K562 (cell line): ENCODE data around the gene CTBP2. TPM values are rescaled to one million over a fixed set of nuclear protein-coding genes. Genes with fewer than 3 reads are reported as not detected.

Experiments used
- ATAC-seq: fragments of 200-7000 bp; cut with Tn5 transposase; 3 replicates; pipeline ENCODE4 v1.9.1; 2020; ENCODE audit warnings: moderate library complexity
- BruUV-seq: library from RNA; stranded (reverse); fragments of 400-500 nt; replicated peaks from 2 replicates; lab custom pipeline; 2021; lab: Mats Ljungman, UMichigan
- CTCF ChIA-PET: fragments of 300-600 bp; formaldehyde crosslinking; extraction: SDS; loops from one replicate; lab custom pipeline; 2021; ENCODE audit warnings: low intra/inter-chr PET ratio; lab: Yijun Ruan, JAX
- POLR2A ChIA-PET: fragments of 300-600, 350-650 bp; sonication (Branson Sonifier 250); formaldehyde crosslinking; extraction: SDS; loops from one replicate; lab custom pipeline; 2021; ENCODE audit warnings: antibody characterized with exemption, inconsistent platforms; lab: Yijun Ruan, JAX
- DNase-seq, 4 experiments: peaks; one replicate each; pipeline versions ENCODE4 v3.0.0 to v3.0.0-alpha.2; 2011 to 2018; ENCODE audit warnings: low spot score in 3 of 4, mixed read lengths in 3 of 4; ENCODE audit errors: extremely low read depth in 1 of 4
- FAIRE-seq: peaks from 2 replicates; lab custom pipeline; 2011; peaks lifted over from hg19 to GRCh38; lab: Jason Lieb, UNC
- H2AFZ ChIP-seq: 2 replicates; pipeline ENCODE4 v1.6.0; 2011; ENCODE audit warnings: low read depth, low read length, control low read depth, inconsistent platforms
- H3K27ac ChIP-seq: fragments of 200-600 bp; 3 replicates; pipeline ENCODE4 v1.8.0; 2011; ENCODE audit warnings: low read depth, mild to moderate bottlenecking, control low read depth, inconsistent platforms, low read length, moderate library complexity, mixed read lengths; ENCODE audit errors: extremely low read depth
- H3K27me3 ChIP-seq, 2 experiments: fragments of 300-600 bp in 1 of 2; 2 replicates in 1 of 2; 3 replicates in 1 of 2; pipeline versions ENCODE4 v1.6.0 to v1.8.0; 2011; ENCODE audit warnings: inconsistent platforms in 2 of 2, low read length in 2 of 2, mild to moderate bottlenecking in 1 of 2, mixed read lengths in 1 of 2, moderate library complexity in 1 of 2; ENCODE audit not compliant: control insufficient read depth in 2 of 2, insufficient read depth in 2 of 2
- H3K36me3 ChIP-seq: fragments of 300-600 bp; 3 replicates; pipeline ENCODE4 v1.8.0; 2011; ENCODE audit warnings: mild to moderate bottlenecking, low read length, inconsistent platforms; ENCODE audit not compliant: control insufficient read depth, insufficient read depth
- H3K4me1 ChIP-seq, 2 experiments: fragments of 200-600 bp in 1 of 2; replicated peaks in 1 of 2; 2 replicates in 1 of 2; 3 replicates in 1 of 2; pipeline versions ENCODE4 v1.5.1 to v1.8.0; 2011; ENCODE audit warnings: inconsistent platforms in 2 of 2, low read length in 2 of 2, mild to moderate bottlenecking in 1 of 2, mixed read lengths in 1 of 2, moderate library complexity in 1 of 2; ENCODE audit not compliant: control insufficient read depth in 2 of 2, insufficient read depth in 2 of 2
- H3K4me2 ChIP-seq: 2 replicates; pipeline ENCODE4 v1.6.1; 2011; ENCODE audit warnings: low read length, control low read depth, inconsistent platforms, mixed read lengths; ENCODE audit not compliant: insufficient read depth
- H3K4me3 ChIP-seq: fragments of 200-600 bp; sonication (generic), shearing (Covaris generic); 2 replicates; pipeline ENCODE4 v1.5.1; 2016; ENCODE audit warnings: control low read depth, inconsistent platforms
- H3K79me2 ChIP-seq: fragments of 200-600 bp; 3 replicates; pipeline ENCODE4 v1.8.0; 2011; ENCODE audit warnings: low read length, inconsistent platforms; ENCODE audit not compliant: control insufficient read depth, insufficient read depth
- H3K9ac ChIP-seq, 2 experiments: 2 replicates each; pipeline versions ENCODE4 v1.6.0 to v1.6.1; 2011; ENCODE audit warnings: low read depth in 2 of 2, low read length in 2 of 2, control low read depth in 1 of 2, inconsistent platforms in 1 of 2, mild to moderate bottlenecking in 1 of 2, mixed read lengths in 1 of 2; ENCODE audit not compliant: insufficient read depth in 1 of 2
- H3K9me1 ChIP-seq: one replicate; pipeline ENCODE4 v1.6.0; 2011; ENCODE audit warnings: inconsistent platforms, mild to moderate bottlenecking, low read length, moderate library complexity; ENCODE audit not compliant: control insufficient read depth, insufficient read depth
- H3K9me3 ChIP-seq: replicated peaks from 2 replicates; pipeline ENCODE4 v1.5.1; 2011; ENCODE audit warnings: low read depth, low read length, inconsistent platforms; ENCODE audit not compliant: control insufficient read depth, insufficient read depth
- H4K20me1 ChIP-seq: replicated peaks from 2 replicates; pipeline ENCODE4 v1.6.1; 2011; ENCODE audit warnings: low read length, inconsistent platforms, mixed read lengths; ENCODE audit not compliant: control insufficient read depth, insufficient read depth
- ETV6 ChIP-seq, 3 experiments: fragments of 150-350 bp in 1 of 3; sonication (generic) in 1 of 3; formaldehyde crosslinking in 1 of 3; IDR thresholded peaks; 2 replicates each; pipeline versions ENCODE4 v1.6.1 to v1.8.0; 2014 to 2022; ENCODE audit warnings: borderline replicate concordance in 2 of 3, low read depth in 2 of 3, antibody characterized with exemption in 1 of 3, low read length in 1 of 3, mild to moderate bottlenecking in 1 of 3, missing genetic modification reagents in 1 of 3
- FOXM1 ChIP-seq, 2 experiments: fragments of 450-650 bp in 1 of 2; sonication (generic) in 1 of 2; formaldehyde crosslinking in 1 of 2; IDR thresholded peaks; 2 replicates each; pipeline versions ENCODE4 v1.6.1 to v1.9.0; 2017 to 2022; ENCODE audit warnings: low read depth in 2 of 2, mild to moderate bottlenecking in 2 of 2, missing genetic modification reagents in 1 of 2, moderate library complexity in 1 of 2
- FUS ChIP-seq: fragments of 200-400 bp; formaldehyde crosslinking; optimal IDR thresholded peaks from 2 replicates; pipeline ENCODE3; 2017; ENCODE audit warnings: low read depth, low read length
- NCOA2 ChIP-seq, 2 experiments: fragments of 450-650 bp; IDR thresholded peaks; 2 replicates each; pipeline ENCODE4 v1.6.1; 2018; ENCODE audit warnings: mild to moderate bottlenecking in 2 of 2, moderate library complexity in 1 of 2; ENCODE audit not compliant: partially characterized antibody in 2 of 2
- NFIX ChIP-seq: fragments of 250-450 bp; sonication (Bioruptor Pico); IDR thresholded peaks from 2 replicates; pipeline ENCODE4 v1.4.0; 2020; ENCODE audit warnings: low read depth, mild to moderate bottlenecking, moderate library complexity
- NFXL1 ChIP-seq: fragments of 450-650 bp; formaldehyde crosslinking; IDR thresholded peaks from 2 replicates; pipeline ENCODE4 v1.4.0; 2021; ENCODE audit warnings: mild to moderate bottlenecking
- PHF21A ChIP-seq: fragments of 450-650 bp; IDR thresholded peaks from 2 replicates; pipeline ENCODE4 v1.6.1; 2017; ENCODE audit warnings: low read depth, borderline replicate concordance
- RBM34 ChIP-seq: fragments of 200-400 bp; formaldehyde crosslinking; IDR thresholded peaks from 2 replicates; pipeline ENCODE4 v1.6.1; 2018; ENCODE audit warnings: low read length, borderline replicate concordance; ENCODE audit not compliant: insufficient read depth
- SMARCE1 ChIP-seq: fragments of 450-650 bp; IDR thresholded peaks from 2 replicates; pipeline ENCODE4 v1.7.1; 2016; ENCODE audit warnings: mild to moderate bottlenecking
- ZBTB33 ChIP-seq: sonication (generic); formaldehyde crosslinking; IDR thresholded peaks from 2 replicates; pipeline ENCODE4 v1.8.1; 2023; ENCODE audit warnings: mild to moderate bottlenecking, missing genetic modification reagents
- WGBS: fragments of 100-300 bp; shearing (Covaris generic); methylation state at CpG from one replicate; pipeline ENCODE4 v1.1.6; 2016; ENCODE audit warnings: low coverage, mixed read lengths; ENCODE audit not compliant: insufficient coverage; ENCODE audit errors: missing lambda C conversion rate; 5-methylcytosine and 5-hydroxymethylcytosine counted together
- in situ Hi-C: fragments of 300-500 bp; cut with MboI; formaldehyde crosslinking; loops from 4 replicates; pipeline ENCODE4 v1.15.0; 2018; ENCODE audit warnings: inconsistent platforms, mixed read lengths
- intact Hi-C: fragments of 100-400 bp; cut with micrococcal nuclease; formaldehyde crosslinking; loops from 2 replicates; pipeline ENCODE4 v1.14.2; 2022
- polyA plus RNA-seq, 8 experiments: library from polyadenylated mRNA; depleted of rRNA in 4 of 8; stranded (reverse) in 5 of 8; unstranded in 3 of 8; fragments of >200 nt; fragmentation: Nextera tagmentation in 2 of 8; fragmentation: Illumina TruSeq in 1 of 8; extraction: Ambion mirVana in 2 of 8; extraction: Trizol in 1 of 8; gene quantifications; 2 replicates each; pipeline versions ENCODE4 v1.2.1 to v1.2.3, GENCODE V29; 2011 to 2014; ENCODE audit warnings: inconsistent platforms in 1 of 8, missing spikeins in 1 of 8
- total RNA-seq, 7 experiments: library from RNA; depleted of rRNA in 6 of 7; stranded (reverse); fragments of >200 nt in 6 of 7; fragmentation: Illumina TruSeq in 2 of 7; extraction: Trizol in 2 of 7; gene quantifications; 2 replicates each; pipeline versions ENCODE4 v1.2.1 to v1.2.3, GENCODE V29; 2011 to 2021; ENCODE audit warnings: low replicate concordance in 1 of 7
- TF ChIP-seq, protein P1 (sequence below), 2 experiments: fragments of 450-650 bp; IDR thresholded peaks; 2 replicates each; pipeline ENCODE4 v1.6.1; 2018; ENCODE audit warnings: mild to moderate bottlenecking in 2 of 2, low read depth in 1 of 2; ENCODE audit not compliant: partially characterized antibody in 2 of 2

CTBP2 gene
- total and polyA plus RNA-seq, 9 of the 15 experiments (the other 6 are each of a cell fraction or from before 2014, with no cell fraction given): 1.3 to 8.8 (median 5.1) TPM

GRCh38 chr10:125145636-125146035, 14.7 kb downstream of the CTBP2 start (continued):
- TF ChIP-seq NFXL1 (CRISPR knock-in tag): no peak

DNA sequence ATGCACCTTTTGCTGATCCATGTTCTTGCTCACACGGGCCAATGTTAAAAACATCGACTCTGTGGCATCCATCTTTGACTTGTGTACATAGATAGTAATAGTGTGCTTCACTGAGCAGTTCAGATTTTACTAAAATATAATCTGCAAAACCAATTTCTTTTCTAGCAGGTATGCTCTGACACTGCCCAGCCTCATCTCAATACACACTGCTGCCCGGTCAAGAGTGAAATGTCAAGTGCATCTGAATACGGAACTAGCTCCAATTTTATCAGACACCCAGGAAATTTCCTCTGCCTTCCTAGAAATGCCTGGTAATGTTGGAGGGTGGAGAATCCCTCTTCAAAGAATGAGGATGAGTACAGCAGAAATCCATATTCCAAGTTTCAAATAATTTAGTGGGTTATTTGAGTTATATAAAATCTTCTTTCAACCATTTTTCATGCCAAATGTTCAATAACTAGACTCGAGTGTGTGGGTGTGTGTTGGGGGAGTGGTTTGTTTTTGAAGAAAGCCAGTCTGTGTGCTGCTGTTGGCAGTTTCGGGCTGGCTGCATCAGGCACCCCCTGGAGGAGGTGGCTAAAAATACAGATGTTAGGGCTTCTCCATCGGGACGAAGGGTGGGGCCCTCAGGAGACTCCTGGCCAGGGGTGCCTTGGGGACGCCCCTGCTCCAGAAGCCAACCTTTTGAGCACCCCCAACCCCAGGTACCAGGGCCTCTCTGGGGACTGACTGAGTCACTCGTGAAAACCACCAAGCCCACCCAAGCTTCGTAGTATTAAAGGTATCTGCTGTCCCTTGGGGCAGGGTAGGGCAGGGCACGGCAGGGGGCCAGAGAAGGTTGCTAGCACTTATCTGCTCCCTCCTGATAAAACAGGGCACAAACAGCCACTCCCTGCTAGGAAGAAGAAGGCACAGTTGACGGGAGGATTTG, 15.4 kb downstream of the CTBP2 start:
- BruUV-seq: no TSS peak
- H3K9me1 ChIP-seq: peaks cover 9% of the 10 kb centered on the region
- DNase-seq (peak; percentile 65 to 79 (median 75)), ATAC-seq (peak; percentile 85), FAIRE-seq (peak; percentile 83)
- POLR2A ChIA-PET: interaction anchor here (0.7 to 1.5 kb wide), 3 partner anchors 9 to 103 kb away, joined by 3 to 5 read pairs (median 3); no protein-coding TSS in a partner anchor
- CTCF ChIA-PET: no interaction called here
- H2AFZ ChIP-seq: no peak overlapping the region
- no peaks in the 10 kb centered on the region for H3K9me3 ChIP-seq
- H4K20me1 ChIP-seq: peaks cover 57% of the 10 kb centered on the region
- H3K4me1 ChIP-seq: peaks cover 51 to 59% of the 10 kb centered on the region in 2 experiments
- WGBS: 6% methylated on average over 12 of the region's 13 CpGs
- H3K27me3 ChIP-seq: no peaks in the 10 kb centered on the region
- H3K9ac ChIP-seq: 0 out of 4 replicates have a peak overlapping the region, but pooled peaks of 1 of the 2 experiments have one; percentile 8
- in situ Hi-C loops (no loop called here), intact Hi-C loops (loop anchor here (5.0 kb wide), 1 partner anchor 93 kb away; no protein-coding TSS in a partner anchor)
- H3K4me2 ChIP-seq: peak overlapping the region; percentile 49
- H3K36me3 ChIP-seq: peaks cover 28% of the 10 kb centered on the region; the same call in 2 of the 3 replicates
- H3K27ac ChIP-seq: peak overlapping the region; percentile 49
- H3K79me2 ChIP-seq: peaks cover 100% of the 10 kb centered on the region
- peak overlapping the region; percentile 2; the same call in 1 of the 2 replicates for H3K4me3 ChIP-seq
- TF ChIP-seq, protein P1, sequence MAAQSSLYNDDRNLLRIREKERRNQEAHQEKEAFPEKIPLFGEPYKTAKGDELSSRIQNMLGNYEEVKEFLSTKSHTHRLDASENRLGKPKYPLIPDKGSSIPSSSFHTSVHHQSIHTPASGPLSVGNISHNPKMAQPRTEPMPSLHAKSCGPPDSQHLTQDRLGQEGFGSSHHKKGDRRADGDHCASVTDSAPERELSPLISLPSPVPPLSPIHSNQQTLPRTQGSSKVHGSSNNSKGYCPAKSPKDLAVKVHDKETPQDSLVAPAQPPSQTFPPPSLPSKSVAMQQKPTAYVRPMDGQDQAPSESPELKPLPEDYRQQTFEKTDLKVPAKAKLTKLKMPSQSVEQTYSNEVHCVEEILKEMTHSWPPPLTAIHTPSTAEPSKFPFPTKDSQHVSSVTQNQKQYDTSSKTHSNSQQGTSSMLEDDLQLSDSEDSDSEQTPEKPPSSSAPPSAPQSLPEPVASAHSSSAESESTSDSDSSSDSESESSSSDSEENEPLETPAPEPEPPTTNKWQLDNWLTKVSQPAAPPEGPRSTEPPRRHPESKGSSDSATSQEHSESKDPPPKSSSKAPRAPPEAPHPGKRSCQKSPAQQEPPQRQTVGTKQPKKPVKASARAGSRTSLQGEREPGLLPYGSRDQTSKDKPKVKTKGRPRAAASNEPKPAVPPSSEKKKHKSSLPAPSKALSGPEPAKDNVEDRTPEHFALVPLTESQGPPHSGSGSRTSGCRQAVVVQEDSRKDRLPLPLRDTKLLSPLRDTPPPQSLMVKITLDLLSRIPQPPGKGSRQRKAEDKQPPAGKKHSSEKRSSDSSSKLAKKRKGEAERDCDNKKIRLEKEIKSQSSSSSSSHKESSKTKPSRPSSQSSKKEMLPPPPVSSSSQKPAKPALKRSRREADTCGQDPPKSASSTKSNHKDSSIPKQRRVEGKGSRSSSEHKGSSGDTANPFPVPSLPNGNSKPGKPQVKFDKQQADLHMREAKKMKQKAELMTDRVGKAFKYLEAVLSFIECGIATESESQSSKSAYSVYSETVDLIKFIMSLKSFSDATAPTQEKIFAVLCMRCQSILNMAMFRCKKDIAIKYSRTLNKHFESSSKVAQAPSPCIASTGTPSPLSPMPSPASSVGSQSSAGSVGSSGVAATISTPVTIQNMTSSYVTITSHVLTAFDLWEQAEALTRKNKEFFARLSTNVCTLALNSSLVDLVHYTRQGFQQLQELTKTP (IDR thresholded peaks at IDR 0.05; ENCODE audit: low read depth in 1 of 2, partially characterized antibody in 2 of 2): no peak
- TF ChIP-seq ETV6 (IDR thresholded peaks at IDR 0.05; ENCODE audit: borderline replicate concordance in 1 of 2, low read depth in 2 of 2, low read length in 1 of 2) (peak in 1 of 2 experiments; percentile 43; a peak in 1 of 4 replicates), ETV6 (CRISPR knock-in tag; IDR thresholded peaks at IDR 0.05; ENCODE audit: borderline replicate concordance) (no peak), SMARCE1 (peak; percentile 59; the same call in 1 of the 2 replicates), NCOA2 (IDR thresholded peaks at IDR 0.05; ENCODE audit: partially characterized antibody in 2 of 2) (no peak), FUS (no peak), NFIX (no peak), FOXM1 (IDR thresholded peaks at IDR 0.05; ENCODE audit: low read depth) (peak; percentile 42; the same call in 1 of the 2 replicates), FOXM1 (CRISPR knock-in tag; IDR thresholded peaks at IDR 0.05; ENCODE audit: low read depth) (no peak), PHF21A (no peak), RBM34 (no peak), ZBTB33 (no peak)
